Heart left ventricle (tissue), 16 donors: ENCODE data around the gene LARP4. TPM values are rescaled to one million over a fixed set of nuclear protein-coding genes. Genes with fewer than 3 reads are reported as not detected.
"Not testable (repeated sequence)": the region's sequence is repeated elsewhere in the genome, so short reads cannot be mapped to it uniquely, and the experiment has no call there.

Experiments used
- ATAC-seq, 4 donors: fragments of 200-7000 bp; cut with Tn5 transposase; one replicate each; pipeline ENCODE4 v1.9.1; 2020 to 2022; ENCODE audit warnings: moderate library complexity in 4 of 4, mild to moderate bottlenecking in 3 of 4, moderate number of reproducible peaks in 1 of 4
- DNase-seq, 5 donors: peaks; one replicate each; pipeline ENCODE4 v3.0.0-alpha.2; 2020
- H3K27ac ChIP-seq, 12 donors: fragments of 200-600 bp; sonication (generic) in 4 of 12; one replicate each; pipeline versions ENCODE4 v1.5.0 to v1.8.0; 2016 to 2022; ENCODE audit warnings: mild to moderate bottlenecking in 2 of 12
- H3K27me3 ChIP-seq, 9 donors: fragments of 200-600 bp; sonication (generic) in 2 of 9; one replicate each; pipeline versions ENCODE4 v1.5.1 to v1.8.0; 2016 to 2022; ENCODE audit warnings: mild to moderate bottlenecking in 3 of 9
- H3K36me3 ChIP-seq, 9 donors: fragments of 200-600 bp; sonication (generic) in 2 of 9; one replicate each; pipeline versions ENCODE4 v1.5.0 to v1.8.0; 2018 to 2022; ENCODE audit warnings: mild to moderate bottlenecking in 2 of 9
- H3K4me1 ChIP-seq, 12 donors: fragments of 200-600 bp; sonication (generic) in 4 of 12; one replicate each; pipeline versions ENCODE4 v1.5.0 to v1.8.0; 2016 to 2022; ENCODE audit warnings: mild to moderate bottlenecking in 3 of 12
- H3K4me3 ChIP-seq, 12 donors: fragments of 200-600 bp; sonication (generic) in 4 of 12; one replicate each; pipeline versions ENCODE4 v1.5.0 to v1.8.0; 2017 to 2022; ENCODE audit warnings: mild to moderate bottlenecking in 9 of 12, moderate library complexity in 4 of 12
- H3K9me3 ChIP-seq, 12 donors: fragments of 200-600 bp; sonication (generic) in 4 of 12; one replicate each; pipeline versions ENCODE4 v1.5.0 to v1.8.0; 2016 to 2022; ENCODE audit warnings: mild to moderate bottlenecking in 1 of 12
- POLR2A ChIP-seq, 2 donors: fragments of 450-650 bp; IDR thresholded peaks; one replicate each; pipeline ENCODE4 v1.6.1; 2017; ENCODE audit warnings: antibody characterized with exemption in 2 of 2, mild to moderate bottlenecking in 2 of 2, moderate library complexity in 2 of 2
- WGBS, 4 donors: extraction: QIAGEN DNeasy Blood & Tissue Kit in 2 of 4; methylation state at CpG; one replicate each; pipeline versions ENCODE4 v1.1.5 to v1.1.7; 2013 to 2018; 5-methylcytosine and 5-hydroxymethylcytosine counted together
- intact Hi-C, 10 donors: fragments of 100-400 bp; cut with DNase I; formaldehyde crosslinking; loops; one replicate each; pipeline versions ENCODE4 v1.11.1 to v1.14.2; 2022
- polyA plus RNA-seq, 2 donors: library from polyadenylated mRNA; stranded (reverse); fragments of 200-250 nt; gene quantifications; one replicate each; pipeline ENCODE4 v1.2.3, GENCODE V29; 2013
- total RNA-seq, 9 donors: library from RNA; depleted of rRNA in 2 of 9; stranded (reverse); fragments of >200 nt in 2 of 9; fragmentation: NEBNext Ultra II Directional in 3 of 9; extraction: Animal tissue kit (Norgen Biotek cat#: 25700) in 3 of 9; gene quantifications; one replicate each; pipeline versions ENCODE4 v1.1.0 to v1.2.4, GENCODE V29; 2016 to 2023
- TF ChIP-seq, protein P1 (sequence below), 12 donors: fragments of 200-600 bp; sonication (generic) in 4 of 12; IDR thresholded peaks; one replicate each; pipeline versions ENCODE4 v1.5.0 to v1.8.0; 2018 to 2022; ENCODE audit warnings: antibody characterized with exemption in 12 of 12, mild to moderate bottlenecking in 5 of 12
- donor health status: ischemic (EF 13 %, LVEDD 7.1; RV severe dilation, severe dysfunction).
- donor health status: healthy with polysubstance abuse.
- donor health status: DM: no; HTN: yes; CAD: no.
- donor health status: DM: no; HTN: no; CAD: no.
- donor health status: ischemic (EF 25% LVEDD 6.9; RV normal size, moderate dysfunction).
- donor health status: ischemic (EF 25% LVEDD 5.7; RV mildly dilated, moderate dysfunction).
- donor health status: healthy.
- donor health status: DM: yes; HTN: yes; CAD: no.
- donor health status: ischemic (EF 35%, LVEDD 5.7; RV mildly dilated, moderate dysfunction).
- donor health status: nonischemic (EF 11% LVEDD 7.7; RV severe dilation, severe dysfunction).
- donor health status: DM: yes; HTN: yes; CAD: no.
- donor health status: PGD.
- donor health status: ischemic (EF 29% LVEDD 5.4; RV normal size, mild dysfunction).
- donor health status: nonischemic (EF 23%, LVEDD 6.1; RV moderate dilation, normal function).

LARP4 gene
- total and polyA plus RNA-seq, 11 donors, result 10.3 to 77.1 (median 50.9) TPM

DNA sequence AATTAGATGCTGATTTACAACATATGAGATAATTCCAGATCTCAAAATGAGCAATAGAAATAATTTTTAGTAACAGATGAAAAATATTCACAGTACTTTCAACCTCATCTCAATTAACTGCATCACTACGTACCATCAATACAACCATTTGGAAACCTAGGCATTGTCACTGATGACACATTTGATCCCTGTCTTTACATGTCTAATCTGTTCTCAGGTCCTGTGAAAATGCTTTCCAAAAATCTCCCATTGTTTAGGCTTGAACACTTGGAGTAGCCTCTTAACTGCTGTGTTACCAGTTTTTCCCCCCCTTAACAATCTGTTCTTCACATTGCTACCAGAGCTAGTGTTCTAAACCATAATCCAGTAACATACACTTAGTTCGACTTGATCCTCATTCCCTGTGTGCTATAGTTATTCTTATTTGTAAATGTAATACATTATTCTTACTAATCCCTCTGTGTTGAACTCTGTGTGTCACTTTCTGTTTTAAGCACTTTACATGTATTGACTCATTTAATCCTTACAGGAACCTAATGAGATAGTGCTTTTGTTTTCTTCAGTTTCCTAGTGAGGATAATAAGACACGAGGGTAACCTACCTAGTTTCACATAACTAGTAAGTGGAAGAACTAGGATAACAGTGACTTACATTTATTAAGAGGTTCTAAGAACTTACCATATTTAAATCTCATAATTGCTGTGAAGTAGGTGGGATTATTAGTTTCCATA is 41.7 kb downstream of the LARP4 start:
- intact Hi-C loops, result no loop called here
- H3K36me3 ChIP-seq, result peaks cover 0 to 96% (median 90%) of the 10 kb centered on the region in 9 donors
- peaks cover 0 to under 1% (median 0%) of the 10 kb centered on the region in 12 donors for H3K4me1 ChIP-seq
- H3K27me3 ChIP-seq, result no peaks in the 10 kb centered on the region
- ATAC-seq, result no peak
- 81 to 88% (median 86%) methylated on average over 3 of the region's 3 CpGs for WGBS, 4 donors
- peak overlapping the region in 1 of 12 donors; percentile 3 for H3K27ac ChIP-seq
- TF ChIP-seq POLR2A (IDR thresholded peaks at IDR 0.05), result no peak
- TF ChIP-seq, protein P1, sequence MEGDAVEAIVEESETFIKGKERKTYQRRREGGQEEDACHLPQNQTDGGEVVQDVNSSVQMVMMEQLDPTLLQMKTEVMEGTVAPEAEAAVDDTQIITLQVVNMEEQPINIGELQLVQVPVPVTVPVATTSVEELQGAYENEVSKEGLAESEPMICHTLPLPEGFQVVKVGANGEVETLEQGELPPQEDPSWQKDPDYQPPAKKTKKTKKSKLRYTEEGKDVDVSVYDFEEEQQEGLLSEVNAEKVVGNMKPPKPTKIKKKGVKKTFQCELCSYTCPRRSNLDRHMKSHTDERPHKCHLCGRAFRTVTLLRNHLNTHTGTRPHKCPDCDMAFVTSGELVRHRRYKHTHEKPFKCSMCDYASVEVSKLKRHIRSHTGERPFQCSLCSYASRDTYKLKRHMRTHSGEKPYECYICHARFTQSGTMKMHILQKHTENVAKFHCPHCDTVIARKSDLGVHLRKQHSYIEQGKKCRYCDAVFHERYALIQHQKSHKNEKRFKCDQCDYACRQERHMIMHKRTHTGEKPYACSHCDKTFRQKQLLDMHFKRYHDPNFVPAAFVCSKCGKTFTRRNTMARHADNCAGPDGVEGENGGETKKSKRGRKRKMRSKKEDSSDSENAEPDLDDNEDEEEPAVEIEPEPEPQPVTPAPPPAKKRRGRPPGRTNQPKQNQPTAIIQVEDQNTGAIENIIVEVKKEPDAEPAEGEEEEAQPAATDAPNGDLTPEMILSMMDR (IDR thresholded peaks at IDR 0.05), result no peak
- H3K4me3 ChIP-seq, result no peak overlapping the region
- H3K9me3 ChIP-seq, result no peaks in the 10 kb centered on the region
- no peak for DNase-seq

DNA sequence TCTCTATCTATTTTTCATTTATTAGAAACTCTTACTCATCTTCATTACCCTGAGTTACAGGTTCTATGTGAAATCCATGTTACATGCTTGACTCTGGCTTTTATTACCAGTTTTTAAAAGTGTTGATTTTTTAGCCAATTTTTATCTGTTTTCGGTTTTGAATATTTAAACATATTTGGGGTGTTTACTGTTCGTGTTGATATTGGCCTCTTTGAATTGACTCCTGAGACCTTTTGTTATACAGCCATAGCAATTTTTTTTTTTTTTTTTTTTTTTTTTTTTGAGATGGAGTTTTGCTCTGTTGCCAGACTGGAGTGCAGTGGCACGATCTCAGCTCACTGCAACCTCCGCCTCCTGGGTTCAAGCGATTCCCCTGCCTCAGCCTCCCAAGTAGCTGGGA is 49.0 kb downstream of the LARP4 start:
- Histone ChIP-seq H3K4me1 (peaks cover 0 to 13% (median 3%) of the 10 kb centered on the region in 12 donors), H3K36me3 (peaks cover 0 to 82% (median 73%) of the 10 kb centered on the region in 9 donors)
- ATAC-seq, H3K9me3 ChIP-seq, intact Hi-C loops, H3K4me3 ChIP-seq, DNase-seq, H3K27ac ChIP-seq, H3K27me3 ChIP-seq: not testable (repeated sequence)
- 75 to 92% (median 84%) methylated on average over 5 of the region's 5 CpGs for WGBS, 4 donors

DNA sequence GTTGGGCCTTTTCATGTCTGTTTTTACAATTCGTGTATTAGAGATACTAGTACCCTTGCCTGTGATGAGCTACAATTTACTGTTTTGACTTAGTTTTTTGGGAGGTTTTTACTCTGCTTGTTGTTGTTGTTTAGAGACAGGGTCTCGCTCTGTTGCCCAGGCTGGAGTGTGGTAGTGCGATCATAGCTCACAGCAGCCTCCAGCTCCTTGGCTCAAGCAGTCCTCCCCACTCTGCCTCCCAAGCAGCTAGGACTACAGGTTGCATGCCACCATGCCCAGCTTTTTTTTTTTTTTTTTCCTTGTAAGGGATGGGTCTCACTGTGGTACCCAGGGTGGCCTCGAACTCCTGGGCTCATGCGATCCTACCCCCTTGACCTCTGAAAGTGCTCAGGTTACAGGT is 52.1 kb downstream of the LARP4 start:
- peak overlapping the region in 8 of 12 donors; percentile 31 to 67 (median 54) for H3K27ac ChIP-seq
- peaks cover 0 to 85% (median 69%) of the 10 kb centered on the region in 9 donors for H3K36me3 ChIP-seq
- 95 to 96% (median 96%) methylated on average over 5 of the region's 5 CpGs for WGBS, 4 donors

DNA sequence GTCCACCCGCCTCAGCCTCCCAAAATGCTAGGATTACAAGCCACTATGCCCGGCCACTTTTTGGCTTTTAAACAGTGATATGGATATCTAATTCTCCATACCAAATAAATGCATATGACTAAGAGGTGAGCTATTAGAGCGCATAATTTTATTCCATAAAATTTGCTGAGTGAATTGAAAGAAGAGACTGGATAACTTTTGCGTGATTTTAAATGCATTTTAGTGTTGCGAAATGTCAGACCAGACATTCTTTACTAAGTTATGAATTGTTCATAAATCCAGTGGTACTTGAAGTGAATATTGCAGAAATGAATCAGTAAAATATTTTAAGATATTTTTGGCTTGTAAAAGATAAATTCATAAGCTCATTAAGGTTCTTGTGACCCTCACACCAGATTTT is 53.2 kb downstream of the LARP4 start:
- intact Hi-C loops, result no loop called here
- Histone ChIP-seq H3K4me3 (no peak overlapping the region), H3K4me1 (peaks cover 0 to 13% (median 3%) of the 10 kb centered on the region in 12 donors), H3K27me3 (no peaks in the 10 kb centered on the region), H3K9me3 (no peaks in the 10 kb centered on the region), H3K36me3 (peaks cover 0 to 77% (median 60%) of the 10 kb centered on the region in 9 donors), H3K27ac (no peak overlapping the region)
- no peak for ATAC-seq
- WGBS, 4 donors, result 96 to 99% (median 98%) methylated on average over 5 of the region's 5 CpGs
- DNase-seq, result no peak
- TF ChIP-seq, protein P1 (IDR thresholded peaks at IDR 0.05), result no peak
- TF ChIP-seq POLR2A (IDR thresholded peaks at IDR 0.05), result no peak

More for the DNA sequence above, 52.1 kb downstream of the LARP4 start:
- Histone ChIP-seq H3K4me3 (no peak overlapping the region), H3K4me1 (peaks cover 0 to 13% (median 3%) of the 10 kb centered on the region in 12 donors), H3K27me3 (no peaks in the 10 kb centered on the region), H3K9me3 (no peaks in the 10 kb centered on the region)
- intact Hi-C loops, result no loop called here
- ATAC-seq, result peak in 1 of 4 donors; percentile 5
- DNase-seq, result no peak
- TF ChIP-seq, protein P1 (IDR thresholded peaks at IDR 0.05), result no peak
- TF ChIP-seq POLR2A (IDR thresholded peaks at IDR 0.05), result no peak
